ENCODE measurements around the gene EEF1E1. TPM values are rescaled to one million over a fixed set of nuclear protein-coding genes. Genes with fewer than 3 reads are reported as not detected.

EEF1E1 gene
- total RNA-seq, 1 donor from 2014 or later = 119 TPM

- Histone ChIP-seq H3K4me3 (no peak overlapping the region), H3K27me3 (no peaks in the 10 kb centered on the region), H3F3A (ENCODE audit: low read depth) (no peaks in the 10 kb centered on the region), H3K79me2 (ENCODE audit: low read depth) (peaks cover 5% of the 10 kb centered on the region), H3K27ac (no peak overlapping the region), H3K4me1 (no peaks in the 10 kb centered on the region), H3K9me3 (ENCODE audit: low read depth) (no peaks in the 10 kb centered on the region), H3K4me2 (no peak overlapping the region), H2AFZ (replicated peaks) (no peak overlapping the region), H3K36me3 (peaks cover 20% of the 10 kb centered on the region), H3K9ac (no peak overlapping the region), H4K20me1 (ENCODE audit: low read depth) (peaks cover 14% of the 10 kb centered on the region)
- no peak for DNase-seq (ENCODE audit: low spot score)
- Mint-ChIP-seq H3K4me1 (no peaks in the 10 kb centered on the region), H3K36me3 (peaks cover 29% of the 10 kb centered on the region), H3K4me3 (no peak overlapping the region), H3K9me3 (peaks cover 6% of the 10 kb centered on the region), H3K27me3 (ENCODE audit: insufficient read depth, low read depth) (no peaks in the 10 kb centered on the region), H3K27ac (no peak overlapping the region)
- TF ChIP-seq EZH2 (IDR thresholded peaks at IDR 0.05) = no peak
- TF ChIP-seq CTCF (IDR thresholded peaks at IDR 0.05) = no peak
- no peak for TF ChIP-seq EZH2phosphoT487 (IDR thresholded peaks at IDR 0.05)
Observed at GRCh38 chr6:8085053-8085511, 17.3 kb downstream of the EEF1E1 start.

GRCh38 chr6:8084586-8084985 is 17.8 kb downstream of the EEF1E1 start:
- no peaks in the 10 kb centered on the region for H3F3A ChIP-seq (ENCODE audit: low read depth)
- H3K9me3 Mint-ChIP-seq = peaks cover 5% of the 10 kb centered on the region
- no peak overlapping the region for H3K9ac ChIP-seq
- no peaks in the 10 kb centered on the region for H3K4me1 Mint-ChIP-seq
- peaks cover 27% of the 10 kb centered on the region for H3K36me3 Mint-ChIP-seq
- H3K27me3 ChIP-seq = no peaks in the 10 kb centered on the region
- no peak overlapping the region for H3K4me3 Mint-ChIP-seq
- H3K27ac Mint-ChIP-seq = no peak overlapping the region
- no peaks in the 10 kb centered on the region for H3K27me3 Mint-ChIP-seq (ENCODE audit: insufficient read depth, low read depth)
- no peak for DNase-seq (ENCODE audit: low spot score)
- no peaks in the 10 kb centered on the region for H3K4me1 ChIP-seq
- peaks cover 16% of the 10 kb centered on the region for H3K36me3 ChIP-seq
- no peak overlapping the region for H2AFZ ChIP-seq (replicated peaks)
- H4K20me1 ChIP-seq (ENCODE audit: low read depth) = peaks cover 14% of the 10 kb centered on the region
- peaks cover 5% of the 10 kb centered on the region for H3K79me2 ChIP-seq (ENCODE audit: low read depth)
- H3K4me3 ChIP-seq = no peak overlapping the region
- H3K27ac ChIP-seq = no peak overlapping the region
- TF ChIP-seq CTCF (IDR thresholded peaks at IDR 0.05) (no peak), EZH2 (IDR thresholded peaks at IDR 0.05) (no peak), EZH2phosphoT487 (IDR thresholded peaks at IDR 0.05) (no peak)
- no peak overlapping the region for H3K4me2 ChIP-seq
- no peaks in the 10 kb centered on the region for H3K9me3 ChIP-seq (ENCODE audit: low read depth)

- no peaks in the 10 kb centered on the region for H3K27me3 Mint-ChIP-seq (ENCODE audit: insufficient read depth, low read depth)
- Histone ChIP-seq H2AFZ (replicated peaks) (no peak overlapping the region), H3K4me2 (no peak overlapping the region), H3K79me2 (ENCODE audit: low read depth) (peaks cover 5% of the 10 kb centered on the region), H3K27ac (no peak overlapping the region), H3K9me3 (ENCODE audit: low read depth) (no peaks in the 10 kb centered on the region), H3F3A (ENCODE audit: low read depth) (no peaks in the 10 kb centered on the region), H4K20me1 (ENCODE audit: low read depth) (peaks cover 14% of the 10 kb centered on the region), H3K27me3 (no peaks in the 10 kb centered on the region), H3K4me3 (no peak overlapping the region), H3K9ac (no peak overlapping the region), H3K36me3 (peaks cover 3% of the 10 kb centered on the region), H3K4me1 (no peaks in the 10 kb centered on the region)
- DNase-seq (ENCODE audit: low spot score) = no peak
- H3K27ac Mint-ChIP-seq = no peak overlapping the region
- H3K4me1 Mint-ChIP-seq = no peaks in the 10 kb centered on the region
- no peak overlapping the region for H3K4me3 Mint-ChIP-seq
- no peak for TF ChIP-seq EZH2phosphoT487 (IDR thresholded peaks at IDR 0.05)
- no peak for TF ChIP-seq CTCF (IDR thresholded peaks at IDR 0.05)
- TF ChIP-seq EZH2 (IDR thresholded peaks at IDR 0.05) = no peak
- H3K9me3 Mint-ChIP-seq = peaks cover 2% of the 10 kb centered on the region
- H3K36me3 Mint-ChIP-seq = peaks cover 20% of the 10 kb centered on the region
Observed at GRCh38 chr6:8082954-8083858, 19.1 kb downstream of the EEF1E1 start.

All from neural progenitor cell (in vitro differentiated cells).